ENCODE results near the gene TBC1D22A.

Gene TBC1D22A

GRCh38 chr22:46767249-46767985 lies 5.0 kb downstream of the TBC1D22A start:
- H3K27ac ChIP-seq = peak overlapping the region; percentile 37 to 83
- TF ChIP-seq CTCF (IDR thresholded peaks at IDR 0.05) = no peak
- no peak for DNase-seq (ENCODE audit: low spot score)
- no peak overlapping the region for H3K4me3 ChIP-seq

GRCh38 chr22:46769191-46769675 lies 6.8 kb downstream of the TBC1D22A start:
- no peak for DNase-seq (ENCODE audit: low spot score)
- no peak for TF ChIP-seq CTCF (IDR thresholded peaks at IDR 0.05)
- Histone ChIP-seq H3K4me3 (no peak overlapping the region), H3K27ac (peak overlapping the region; percentile 37 to 83)

GRCh38 chr22:46769706-46770105 lies 7.3 kb downstream of the TBC1D22A start:
- Histone ChIP-seq H3K27ac (peak overlapping the region; percentile 37 to 83), H3K4me3 (no peak overlapping the region)
- no peak for DNase-seq (ENCODE audit: low spot score)
- no peak for TF ChIP-seq CTCF (IDR thresholded peaks at IDR 0.05)

- DNase-seq (ENCODE audit: low spot score) = no peak
- Histone ChIP-seq H3K27ac (peak overlapping the region; percentile 6 to 83), H3K4me3 (peak overlapping the region; percentile 12)
- no peak for TF ChIP-seq CTCF (IDR thresholded peaks at IDR 0.05)
Observed at GRCh38 chr22:46770151-46770641, 7.7 kb downstream of the TBC1D22A start.

GRCh38 chr22:46770726-46771125 lies 8.3 kb downstream of the TBC1D22A start:
- TF ChIP-seq CTCF (IDR thresholded peaks at IDR 0.05) = no peak
- no peak for DNase-seq (ENCODE audit: low spot score)
- H3K4me3 ChIP-seq = peak overlapping the region; percentile 12
- H3K27ac ChIP-seq = peak overlapping the region; percentile 6 to 83

GRCh38 chr22:46773076-46773475 lies 10.6 kb downstream of the TBC1D22A start:
- Histone ChIP-seq H3K4me3 (no peak overlapping the region), H3K27ac (peak overlapping the region in 1 of 2 donors; percentile 75)
- TF ChIP-seq CTCF (IDR thresholded peaks at IDR 0.05) = no peak
- no peak for DNase-seq (ENCODE audit: low spot score)
